Kidney capillary endothelial cell (primary cell): ENCODE data around the gene RAN.
"Not testable (repeated sequence)": the region's sequence is repeated elsewhere in the genome, so short reads cannot be mapped to it uniquely, and the experiment has no call there.

ENCODE experiments used
- DNase-seq: peaks from one replicate; pipeline ENCODE4 v3.0.0-alpha.2; 2018; ENCODE audit warnings: low spot score

The RAN gene

DNA sequence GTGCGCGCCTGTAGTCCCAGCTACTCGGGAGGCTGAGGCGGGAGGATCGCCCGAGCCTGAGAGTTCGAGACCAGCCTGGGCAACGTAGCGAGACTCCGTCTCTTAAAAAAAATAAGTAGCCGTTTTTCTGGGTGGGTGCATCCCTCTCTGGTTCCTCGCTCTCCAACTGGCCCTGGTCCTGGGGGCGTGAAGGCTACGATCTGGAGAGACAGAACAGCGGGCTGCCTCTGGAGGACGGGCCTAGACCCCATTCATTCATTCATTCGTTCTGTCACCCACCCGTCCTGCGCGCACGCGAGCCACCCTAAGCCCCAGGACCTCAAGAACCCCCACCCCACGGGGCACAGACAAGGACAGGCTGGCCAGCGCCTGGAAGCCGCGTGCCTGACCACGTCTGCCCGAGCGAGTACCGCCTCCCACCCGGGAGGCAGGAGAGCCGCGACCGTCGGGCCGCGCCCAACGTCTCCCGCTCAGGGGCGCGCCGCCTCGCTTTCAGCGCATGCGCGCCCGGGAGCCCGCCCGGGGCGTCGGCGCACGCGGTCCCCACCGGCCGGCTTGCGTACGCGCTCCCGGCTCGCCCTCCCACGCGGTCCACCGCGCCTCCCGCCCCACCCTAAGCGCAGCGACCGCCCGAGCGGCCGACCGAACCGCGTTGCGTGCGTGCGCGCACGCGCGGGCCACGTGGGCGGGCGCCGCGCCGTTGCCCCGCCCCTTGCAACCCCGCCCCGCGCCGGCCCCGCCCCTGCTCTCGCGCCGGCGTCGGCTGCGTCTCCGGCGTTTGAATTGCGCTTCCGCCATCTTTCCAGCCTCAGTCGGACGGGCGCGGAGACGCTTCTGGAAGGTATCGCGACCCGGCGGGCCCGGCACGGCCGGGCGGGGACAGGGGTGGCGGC is at the start of gene RAN:
RAN (plus strand) TSS at position 781 of the 893 bp plus-strand sequence. CDS start 528 bp downstream, outside the sequence.
- DNase-seq, result peak; percentile 88

GRCh38 chr12:130825771-130826150 is 46.1 kb upstream of the RAN start:
- DNase-seq, result no peak

DNA sequence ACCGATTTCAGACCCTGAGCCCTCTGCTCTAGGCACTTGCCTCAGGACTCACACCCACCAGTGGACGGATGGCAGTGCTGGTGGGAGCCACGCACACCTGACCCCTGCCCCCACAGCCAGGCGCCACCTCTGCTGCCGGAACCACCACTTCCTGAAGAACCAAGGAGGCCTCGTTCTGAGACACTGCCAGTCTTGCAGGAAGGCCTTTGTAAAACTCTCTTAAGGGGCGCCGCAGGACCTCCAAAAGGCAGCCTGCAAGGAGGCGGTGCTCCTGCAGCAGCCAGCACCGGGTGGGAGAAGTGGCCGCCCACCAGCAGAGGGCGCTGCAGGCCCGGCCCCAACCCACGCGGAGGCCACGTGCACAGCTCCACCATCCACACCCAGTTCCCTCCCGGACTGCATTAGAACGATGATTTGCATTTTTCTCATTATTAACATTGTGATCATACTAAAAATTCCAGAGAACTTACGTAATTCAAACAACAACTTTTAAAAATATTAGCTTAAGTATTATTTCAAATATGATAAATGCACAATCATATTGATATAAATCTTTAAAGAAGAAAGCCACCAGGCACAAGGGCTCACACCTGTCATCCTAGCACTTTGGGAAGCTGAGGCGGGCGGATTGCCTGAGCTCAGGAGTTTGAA is 45.6 kb upstream of the RAN start:
- DNase-seq, result peak; percentile 42

DNA sequence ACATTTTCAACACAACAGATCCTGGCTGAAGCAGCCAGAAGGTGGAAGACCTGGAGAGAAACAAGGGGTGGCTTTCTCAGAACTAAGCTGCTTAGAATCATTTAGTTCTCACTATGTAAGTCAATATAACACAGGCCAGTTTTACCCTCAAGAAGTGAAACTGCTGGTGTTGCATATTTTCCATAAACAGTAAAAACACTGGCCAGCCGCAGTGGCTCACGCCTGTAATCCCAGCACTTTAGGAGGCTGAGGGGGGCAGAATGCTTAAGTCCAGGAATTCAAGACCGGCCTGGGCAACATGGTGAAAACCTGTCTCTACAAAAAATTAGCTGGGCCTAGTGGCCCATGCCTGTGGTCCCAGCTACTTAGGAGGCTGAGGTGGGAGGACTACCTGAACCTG is 44.4 kb upstream of the RAN start:
- no peak for DNase-seq

- DNase-seq, result no peak
Observed at GRCh38 chr12:130828895-130829294, 43.0 kb upstream of the RAN start.

- DNase-seq, result no peak
Observed at GRCh38 chr12:130829391-130830245, 42.2 kb upstream of the RAN start.

DNA sequence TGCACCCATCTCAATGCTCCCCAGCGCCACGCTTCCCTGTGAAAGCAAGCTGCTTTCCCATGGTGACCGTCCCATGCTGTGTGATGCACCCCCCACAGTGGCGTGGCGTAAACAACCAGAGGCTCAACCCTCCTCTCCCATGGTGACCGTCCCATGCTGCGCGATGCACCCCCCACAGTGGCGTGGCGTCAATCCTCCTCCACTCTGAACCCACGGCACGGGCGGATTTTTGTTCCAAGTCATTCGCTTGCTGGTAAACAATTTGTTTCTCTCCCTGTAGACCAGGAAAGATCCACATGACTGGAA is 41.7 kb upstream of the RAN start:
- no peak for DNase-seq

DNA sequence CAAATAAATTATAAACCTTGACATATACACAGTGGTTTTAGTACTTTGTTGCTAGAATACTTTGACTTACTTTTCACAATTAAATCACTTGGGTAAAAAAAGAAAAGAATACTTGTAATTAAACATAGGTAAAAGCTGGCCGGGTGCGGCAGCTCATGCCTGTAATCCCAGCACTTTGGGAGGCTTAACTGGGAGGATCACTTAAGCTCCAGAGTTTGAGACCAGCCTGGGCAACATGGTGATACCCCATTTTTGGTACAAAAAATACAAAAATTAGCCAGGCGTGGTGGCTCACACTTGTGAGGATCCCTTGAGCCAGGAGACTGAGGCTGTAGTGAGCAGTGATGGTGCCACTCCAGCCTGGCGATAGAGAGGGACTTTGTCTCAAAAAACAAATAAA is 40.6 kb upstream of the RAN start:
- DNase-seq, result no peak

DNA sequence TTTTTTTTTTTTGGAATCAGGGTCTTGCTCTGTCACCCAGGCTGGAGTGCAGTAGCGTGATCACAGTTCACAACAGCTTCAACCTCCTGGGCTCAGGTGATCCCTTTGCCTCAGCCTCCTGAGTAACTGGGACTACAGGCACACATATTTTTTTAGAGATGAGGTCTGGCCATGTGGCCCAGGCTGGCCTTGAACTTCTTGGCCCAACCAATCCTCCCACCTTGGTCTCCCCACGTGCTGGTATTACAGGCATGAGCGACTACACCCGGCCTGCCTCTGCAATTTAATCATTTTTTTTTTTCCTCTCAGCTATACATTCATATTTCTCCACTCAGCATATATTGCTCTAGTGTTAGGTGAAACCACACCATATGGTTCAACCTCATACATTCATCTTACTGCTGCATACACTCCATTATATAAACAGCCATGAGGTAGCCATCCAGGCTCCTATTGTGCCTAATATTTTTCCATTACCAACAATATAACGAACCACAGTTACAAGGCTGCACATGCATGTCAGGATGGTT is 39.9 kb upstream of the RAN start:
- no peak for DNase-seq

DNA sequence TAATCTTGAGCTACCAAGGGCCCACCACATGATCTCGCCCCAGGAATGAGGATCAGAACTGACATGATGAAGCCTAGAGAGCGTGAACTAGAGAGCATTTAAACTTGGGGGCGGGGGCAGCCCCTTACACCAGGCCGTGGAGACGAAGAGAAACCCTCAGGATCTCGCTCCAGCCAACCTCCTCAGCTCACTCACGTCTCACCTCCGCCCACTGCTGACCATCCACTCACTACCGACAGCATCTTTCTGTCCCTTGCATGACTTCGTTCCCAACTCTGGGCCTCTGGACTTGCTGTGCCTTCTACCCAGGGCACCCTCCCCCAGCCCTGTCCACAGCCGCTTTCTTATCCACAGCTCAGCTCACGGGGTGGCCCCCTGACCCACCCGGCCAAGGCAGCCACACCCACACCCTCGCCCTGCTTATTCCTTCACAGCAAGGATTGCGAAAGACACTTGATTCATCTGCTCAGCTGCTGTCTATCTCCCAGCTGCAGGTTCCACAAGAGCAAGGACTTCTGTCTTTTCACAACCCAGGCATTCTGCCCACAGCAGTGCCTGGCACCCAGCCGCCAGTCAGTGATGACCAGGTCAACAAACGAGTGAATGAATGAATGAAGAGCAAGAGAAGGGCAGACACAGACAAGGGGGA is 39.2 kb upstream of the RAN start:
- DNase-seq, result no peak

DNA sequence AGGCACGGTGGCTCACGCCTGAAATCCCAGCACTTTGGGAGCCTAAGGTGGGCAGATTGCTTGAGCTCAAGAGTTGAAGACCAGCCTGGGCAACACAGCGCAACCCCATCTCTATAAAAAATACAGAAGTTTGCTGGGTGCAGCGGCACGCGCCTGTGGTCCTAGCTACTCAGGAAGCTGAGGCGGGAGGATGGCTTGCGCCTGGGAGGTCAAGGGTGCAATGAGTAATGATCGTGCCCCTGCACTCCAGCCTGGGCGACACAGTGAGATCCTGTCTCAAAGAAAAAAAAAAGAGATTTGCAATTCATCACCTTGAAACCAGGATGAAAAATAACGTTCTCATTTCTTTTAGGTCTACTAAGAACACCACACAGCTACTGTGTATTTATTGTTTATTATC is 36.9 kb upstream of the RAN start:
- DNase-seq, result peak; percentile 36

- DNase-seq, result no peak
Observed at GRCh38 chr12:130835436-130835835, 36.4 kb upstream of the RAN start.

DNA sequence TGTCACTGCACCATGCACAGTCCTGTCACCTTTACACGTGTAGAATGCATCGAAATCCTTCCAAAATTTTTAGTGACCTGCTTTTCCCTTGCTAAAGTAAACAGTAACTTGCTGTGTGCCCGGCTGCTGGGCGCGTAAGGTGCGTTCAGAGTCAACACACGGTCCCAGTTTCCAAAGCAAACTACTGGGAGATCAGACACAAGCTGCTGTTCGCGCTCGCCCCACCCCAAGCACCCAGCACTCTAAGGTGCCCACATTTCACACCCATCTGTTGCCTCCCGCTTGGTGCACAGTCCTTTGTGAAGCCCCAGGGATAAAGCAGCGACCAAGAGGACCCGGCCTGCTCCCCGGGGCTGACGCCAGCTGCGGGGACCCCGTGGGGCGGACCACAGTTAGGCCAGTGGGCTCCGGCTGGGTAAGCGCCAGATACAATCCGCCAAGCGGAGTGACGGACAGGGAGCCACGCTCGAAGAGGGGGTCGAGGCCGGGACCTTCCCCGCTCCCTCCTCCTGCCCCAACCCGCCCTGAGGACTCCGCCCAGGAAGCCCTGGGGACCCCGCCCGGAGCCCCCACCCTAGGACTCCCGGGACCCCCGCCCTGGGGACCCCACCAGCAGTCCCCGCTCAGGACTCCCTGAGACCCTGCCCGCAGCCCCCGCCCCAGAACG is 33.4 kb upstream of the RAN start:
- no peak for DNase-seq

- peak; percentile 80 for DNase-seq
Observed at GRCh38 chr12:130838951-130839769, 32.7 kb upstream of the RAN start, which contains the start of gene STX2. STX2 (minus strand) TSS chr12:130839250; CDS start chr12:130839099, 151 bp downstream.

DNA sequence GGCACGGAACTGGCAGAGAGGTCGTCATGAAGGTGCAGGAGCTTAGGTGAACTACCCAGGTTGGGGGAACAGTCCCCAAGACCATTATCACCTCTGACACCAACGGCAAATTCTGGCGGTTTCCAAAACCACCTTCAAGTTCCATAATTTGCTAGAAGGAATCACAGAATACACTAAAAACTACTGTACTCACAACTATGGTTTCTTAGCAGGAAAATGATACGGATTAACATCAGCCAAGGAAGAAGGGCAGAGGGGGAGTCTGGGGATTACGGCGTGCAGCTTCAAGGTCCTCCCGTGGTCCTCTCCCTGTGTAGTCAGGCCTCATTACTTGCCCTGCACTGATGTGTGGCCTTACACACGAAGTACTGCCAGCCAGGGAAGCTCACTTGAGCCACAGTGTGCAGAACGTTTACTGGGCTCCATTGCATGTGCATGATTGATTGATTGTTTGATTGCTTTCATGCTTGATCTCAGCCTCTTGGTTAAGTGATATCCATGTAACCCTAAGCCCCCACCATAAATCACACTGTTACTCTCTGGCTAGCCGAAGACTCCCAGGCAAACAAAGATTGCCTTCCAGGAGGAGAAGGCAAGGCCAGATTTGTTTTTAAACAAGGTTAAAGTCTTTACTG is 32.0 kb upstream of the RAN start:
- DNase-seq, result no peak

DNA sequence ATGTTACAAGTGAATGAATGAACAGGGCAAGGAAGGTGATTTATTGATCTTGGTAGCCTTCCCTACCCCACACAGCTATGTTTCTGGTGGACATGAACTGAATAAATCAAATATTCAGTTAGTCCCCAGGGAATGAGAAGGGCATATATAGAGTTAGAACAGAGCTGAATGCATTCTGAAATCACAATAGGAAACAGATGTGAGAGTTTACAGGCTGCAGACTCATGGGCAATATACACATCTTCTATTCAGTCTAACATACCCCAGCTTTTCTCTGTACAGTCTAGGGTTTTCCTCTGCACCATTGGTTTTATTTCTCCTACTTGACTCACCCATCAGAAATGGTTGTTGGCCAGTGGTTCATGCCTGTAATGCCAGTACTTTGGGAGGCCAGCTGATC is 25.5 kb upstream of the RAN start:
- no peak for DNase-seq

- DNase-seq, result no peak
Observed at GRCh38 chr12:130847112-130847511, 24.8 kb upstream of the RAN start.

DNA sequence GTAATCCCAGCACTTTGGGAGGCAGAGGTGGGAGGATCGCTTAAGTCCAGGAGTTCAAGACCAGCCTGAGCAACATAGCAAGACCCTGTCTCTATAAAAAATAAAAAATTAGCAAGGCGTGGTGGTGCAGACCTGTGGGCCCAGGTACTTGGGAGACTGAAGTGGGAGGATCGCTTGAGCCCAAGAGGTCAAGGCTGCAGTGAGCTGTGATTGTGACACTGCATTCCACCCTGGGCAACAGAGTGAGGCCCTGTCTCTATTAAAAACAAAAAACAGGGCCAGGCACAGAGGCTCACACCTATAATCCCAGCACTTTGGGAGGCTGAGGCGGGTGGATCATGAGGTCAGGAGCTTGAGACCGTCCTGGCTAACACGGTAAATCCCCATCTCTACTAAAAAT is 23.8 kb upstream of the RAN start:
- DNase-seq, result not testable (repeated sequence)

DNA sequence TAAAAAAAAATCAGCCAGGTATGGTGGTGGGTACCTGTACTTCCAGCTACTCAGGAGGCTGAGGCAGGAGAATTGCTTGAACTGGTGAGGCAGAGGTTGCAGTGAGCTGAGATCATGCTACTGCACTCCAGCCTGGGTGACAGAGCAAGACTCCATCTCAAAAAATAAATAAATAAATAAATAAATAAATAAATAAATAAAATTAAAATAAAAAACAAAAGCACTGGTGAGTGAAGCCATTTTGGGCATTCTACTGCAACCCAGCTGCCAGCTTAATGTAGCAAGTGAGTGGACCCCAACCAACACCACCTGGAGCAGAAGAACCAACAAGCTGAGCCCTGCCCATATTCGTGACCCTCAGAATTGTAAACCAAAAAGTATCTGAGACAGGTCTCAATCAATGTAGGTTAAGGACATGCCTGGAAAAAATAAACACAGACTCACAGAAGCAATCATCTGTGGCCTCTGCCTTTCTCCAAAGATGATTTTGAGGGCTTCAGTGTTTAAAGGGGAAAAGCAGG is 23.0 kb upstream of the RAN start:
- not testable (repeated sequence) for DNase-seq
